HepG2 (cell line): ENCODE results near the gene SYT11. TPM values are rescaled to one million over a fixed set of nuclear protein-coding genes. Genes with fewer than 3 reads are reported as not detected.

ENCODE experiments used
- AKAP8 ChIP-seq: sonication (generic); formaldehyde crosslinking; IDR thresholded peaks from 2 replicates; pipeline ENCODE4 v1.5.1; 2020; ENCODE audit warnings: mild to moderate bottlenecking, missing genetic modification reagents
- CAMTA2 ChIP-seq: sonication (generic); formaldehyde crosslinking; IDR thresholded peaks from 2 replicates; pipeline ENCODE4 v1.4.0; 2020; ENCODE audit warnings: mild to moderate bottlenecking, missing genetic modification reagents, borderline replicate concordance
- CCAR2 ChIP-seq: fragments of 200-400 bp; formaldehyde crosslinking; optimal IDR thresholded peaks from 2 replicates; pipeline ENCODE3; 2018; ENCODE audit warnings: low read depth, mild to moderate bottlenecking, low read length, moderate library complexity
- HDAC1 ChIP-seq: sonication (generic); formaldehyde crosslinking; IDR thresholded peaks from 2 replicates; pipeline ENCODE4 v1.5.1; 2020; ENCODE audit warnings: mild to moderate bottlenecking, missing genetic modification reagents
- KAT2B ChIP-seq: fragments of 150-350 bp; IDR thresholded peaks from 2 replicates; pipeline ENCODE4 v1.6.1; 2014; ENCODE audit warnings: low read depth, low read length, borderline replicate concordance
- KAT7 ChIP-seq: IDR thresholded peaks from 2 replicates; pipeline ENCODE4 v1.6.1; 2018; ENCODE audit warnings: borderline replicate concordance, missing compliant biosample characterization
- KDM5A ChIP-seq: fragments of 200-600 bp; sonication (generic); IDR thresholded peaks from 2 replicates; pipeline ENCODE4 v1.7.0; 2018; ENCODE audit warnings: antibody characterized with exemption, mild to moderate bottlenecking, low read length, borderline replicate concordance
- MAZ ChIP-seq, 2 experiments: sonication (generic) in 1 of 2; formaldehyde crosslinking in 1 of 2; IDR thresholded peaks; 2 replicates each; pipeline versions ENCODE4 v1.5.0 to v1.6.1; 2012 to 2020; ENCODE audit warnings: low read depth in 2 of 2, mild to moderate bottlenecking in 2 of 2, borderline replicate concordance in 1 of 2, improper control_type of control experiment in 1 of 2, low read length in 1 of 2, missing genetic modification reagents in 1 of 2, moderate library complexity in 1 of 2
- MED1 ChIP-seq: sonication (generic); formaldehyde crosslinking; IDR thresholded peaks from 2 replicates; pipeline ENCODE4 v1.4.0; 2020; ENCODE audit warnings: missing genetic modification reagents
- NR1H2 ChIP-seq: sonication (generic); formaldehyde crosslinking; IDR thresholded peaks from 2 replicates; pipeline ENCODE4 v1.8.1; 2022; ENCODE audit warnings: low read depth, missing genetic modification reagents, borderline replicate concordance
- RXRA ChIP-seq: sonication (generic); formaldehyde crosslinking; IDR thresholded peaks from 2 replicates; pipeline ENCODE4 v1.5.1; 2020; ENCODE audit warnings: missing genetic modification reagents
- SAP130 ChIP-seq: IDR thresholded peaks from 2 replicates; pipeline ENCODE4 v1.6.1; 2016; ENCODE audit warnings: low read depth
- ZC3H13 ChIP-seq: sonication (generic); formaldehyde crosslinking; IDR thresholded peaks from 2 replicates; pipeline ENCODE4 v1.8.1; 2023; ENCODE audit warnings: mild to moderate bottlenecking, missing genetic modification reagents, moderate library complexity
- ZEB1 ChIP-seq: IDR thresholded peaks from 2 replicates; pipeline ENCODE4 v1.6.1; 2012; ENCODE audit warnings: mild to moderate bottlenecking, low read depth, inconsistent platforms; ENCODE audit not compliant: insufficient replicate concordance
- ZNF326 ChIP-seq: sonication (generic); formaldehyde crosslinking; IDR thresholded peaks from 2 replicates; pipeline ENCODE4 v1.4.0; 2020; ENCODE audit warnings: missing genetic modification reagents, borderline replicate concordance
- ZNF432 ChIP-seq: sonication (generic); formaldehyde crosslinking; IDR thresholded peaks from 2 replicates; pipeline ENCODE4 v1.5.0; 2020; ENCODE audit warnings: missing genetic modification reagents, mild to moderate bottlenecking, borderline replicate concordance
- ZNF713 ChIP-seq: sonication (generic); formaldehyde crosslinking; IDR thresholded peaks from 2 replicates; pipeline ENCODE4 v1.4.0; 2020; ENCODE audit warnings: mild to moderate bottlenecking, missing genetic modification reagents
- polyA plus RNA-seq, 8 experiments: library from polyadenylated mRNA; depleted of rRNA in 3 of 8; stranded (reverse) in 7 of 8; unstranded in 1 of 8; fragments of >200 nt; fragmentation: Illumina TruSeq in 4 of 8; extraction: Trizol in 4 of 8; gene quantifications; 2 replicates each; pipeline versions ENCODE4 v1.2.1 to v1.2.3, GENCODE V29; 2011 to 2016; ENCODE audit warnings: low read depth in 4 of 8, missing spikeins in 1 of 8, mixed read lengths in 1 of 8; ENCODE audit not compliant: insufficient read depth in 1 of 8
- total RNA-seq, 5 experiments: library from RNA; depleted of rRNA; stranded (reverse); fragments of >200 nt; fragmentation: Illumina TruSeq; extraction: Trizol; gene quantifications; 2 replicates each; pipeline ENCODE4 v1.2.3, GENCODE V29; 2016; ENCODE audit warnings: low read depth in 1 of 5
- TF ChIP-seq, protein P1 (sequence below): sonication (generic); formaldehyde crosslinking; IDR thresholded peaks from 2 replicates; pipeline ENCODE4 v1.9.0; 2021; ENCODE audit warnings: missing genetic modification reagents, borderline replicate concordance
- TF ChIP-seq, protein P2 (sequence below), 2 experiments: sonication (generic) in 1 of 2; formaldehyde crosslinking in 1 of 2; IDR thresholded peaks; 2 replicates each; pipeline versions ENCODE4 v1.4.0 to v1.6.1; 2018 to 2020; ENCODE audit warnings: missing genetic modification reagents in 2 of 2, borderline replicate concordance in 1 of 2, low read depth in 1 of 2, mild to moderate bottlenecking in 1 of 2, missing biosample characterization in 1 of 2
- TF ChIP-seq, protein P3 (sequence below): sonication (generic); formaldehyde crosslinking; IDR thresholded peaks from 2 replicates; pipeline ENCODE4 v1.4.0; 2020; ENCODE audit warnings: missing genetic modification reagents
- TF ChIP-seq, protein P4 (sequence below): sonication (generic); formaldehyde crosslinking; IDR thresholded peaks from 2 replicates; pipeline ENCODE4 v1.4.0; 2020; ENCODE audit warnings: missing genetic modification reagents

The SYT11 gene
- total and polyA plus RNA-seq, 2 of the 13 experiments (the other 11 are each of a cell fraction or from before 2014, with no cell fraction given), result 0.22 to 0.59 TPM

DNA sequence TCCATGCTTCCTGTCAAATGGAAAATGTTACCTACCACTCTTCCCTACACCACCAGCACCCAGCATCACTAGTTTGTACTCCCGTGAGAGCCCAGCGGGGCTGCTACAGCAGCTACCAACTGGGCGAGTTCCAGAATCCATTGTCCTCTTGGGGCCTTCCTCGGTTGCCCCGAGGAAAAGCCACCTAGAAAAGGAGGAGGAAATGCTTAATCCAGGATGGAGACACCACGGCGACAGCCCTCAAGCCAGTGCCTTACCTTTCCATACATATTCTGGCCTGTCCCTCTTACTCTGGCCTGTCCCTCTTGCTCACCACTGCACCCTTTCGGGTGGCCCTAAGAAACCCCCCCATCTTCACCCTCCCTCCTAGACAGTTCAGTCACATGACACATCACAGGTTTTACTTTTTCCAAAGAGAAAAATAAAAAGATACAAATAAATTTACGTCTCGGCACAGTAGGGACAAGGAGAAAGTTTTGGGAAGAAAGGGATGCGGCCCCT lies 51.3 kb downstream of the SYT11 start (continued):
- TF ChIP-seq, protein P1, sequence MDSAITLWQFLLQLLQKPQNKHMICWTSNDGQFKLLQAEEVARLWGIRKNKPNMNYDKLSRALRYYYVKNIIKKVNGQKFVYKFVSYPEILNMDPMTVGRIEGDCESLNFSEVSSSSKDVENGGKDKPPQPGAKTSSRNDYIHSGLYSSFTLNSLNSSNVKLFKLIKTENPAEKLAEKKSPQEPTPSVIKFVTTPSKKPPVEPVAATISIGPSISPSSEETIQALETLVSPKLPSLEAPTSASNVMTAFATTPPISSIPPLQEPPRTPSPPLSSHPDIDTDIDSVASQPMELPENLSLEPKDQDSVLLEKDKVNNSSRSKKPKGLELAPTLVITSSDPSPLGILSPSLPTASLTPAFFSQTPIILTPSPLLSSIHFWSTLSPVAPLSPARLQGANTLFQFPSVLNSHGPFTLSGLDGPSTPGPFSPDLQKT (CRISPR knock-in tag), result no peak
- no peak for TF ChIP-seq RXRA
- no peak for TF ChIP-seq ZC3H13 (CRISPR knock-in tag)
- TF ChIP-seq ZNF326 (CRISPR knock-in tag), result no peak
- TF ChIP-seq AKAP8, result 0 out of 2 replicates have a peak, but pooled peaks have one; percentile 7
- TF ChIP-seq NR1H2, result no peak
- no peak for TF ChIP-seq ZNF432 (CRISPR knock-in tag)
- TF ChIP-seq KAT7 (CRISPR knock-in tag), result 0 out of 2 replicates have a peak, but pooled peaks have one; percentile 16
- no peak for TF ChIP-seq CAMTA2 (CRISPR knock-in tag)
- TF ChIP-seq MAZ (IDR thresholded peaks at IDR 0.05; ENCODE audit: borderline replicate concordance, low read depth, low read length), result no peak
- 0 out of 2 replicates have a peak, but pooled peaks have one; percentile 5 for TF ChIP-seq MAZ (CRISPR knock-in tag; IDR thresholded peaks at IDR 0.05; ENCODE audit: low read depth)
- 0 out of 2 replicates have a peak, but pooled peaks have one; percentile 3 for TF ChIP-seq MED1 (CRISPR knock-in tag)
- no peak for TF ChIP-seq KAT2B
- TF ChIP-seq, protein P2, sequence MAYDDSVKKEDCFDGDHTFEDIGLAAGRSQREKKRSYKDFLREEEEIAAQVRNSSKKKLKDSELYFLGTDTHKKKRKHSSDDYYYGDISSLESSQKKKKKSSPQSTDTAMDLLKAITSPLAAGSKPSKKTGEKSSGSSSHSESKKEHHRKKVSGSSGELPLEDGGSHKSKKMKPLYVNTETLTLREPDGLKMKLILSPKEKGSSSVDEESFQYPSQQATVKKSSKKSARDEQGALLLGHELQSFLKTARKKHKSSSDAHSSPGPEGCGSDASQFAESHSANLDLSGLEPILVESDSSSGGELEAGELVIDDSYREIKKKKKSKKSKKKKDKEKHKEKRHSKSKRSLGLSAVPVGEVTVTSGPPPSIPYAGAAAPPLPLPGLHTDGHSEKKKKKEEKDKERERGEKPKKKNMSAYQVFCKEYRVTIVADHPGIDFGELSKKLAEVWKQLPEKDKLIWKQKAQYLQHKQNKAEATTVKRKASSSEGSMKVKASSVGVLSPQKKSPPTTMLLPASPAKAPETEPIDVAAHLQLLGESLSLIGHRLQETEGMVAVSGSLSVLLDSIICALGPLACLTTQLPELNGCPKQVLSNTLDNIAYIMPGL (CRISPR knock-in tag; IDR thresholded peaks at IDR 0.05; ENCODE audit: borderline replicate concordance in 1 of 2, low read depth in 1 of 2), result peak in 1 of 2 experiments; percentile 58; a peak in 1 of 4 replicates
- TF ChIP-seq KDM5A, result no peak
- TF ChIP-seq HDAC1 (CRISPR knock-in tag), result 0 out of 2 replicates have a peak, but pooled peaks have one; percentile 41
- TF ChIP-seq, protein P3, sequence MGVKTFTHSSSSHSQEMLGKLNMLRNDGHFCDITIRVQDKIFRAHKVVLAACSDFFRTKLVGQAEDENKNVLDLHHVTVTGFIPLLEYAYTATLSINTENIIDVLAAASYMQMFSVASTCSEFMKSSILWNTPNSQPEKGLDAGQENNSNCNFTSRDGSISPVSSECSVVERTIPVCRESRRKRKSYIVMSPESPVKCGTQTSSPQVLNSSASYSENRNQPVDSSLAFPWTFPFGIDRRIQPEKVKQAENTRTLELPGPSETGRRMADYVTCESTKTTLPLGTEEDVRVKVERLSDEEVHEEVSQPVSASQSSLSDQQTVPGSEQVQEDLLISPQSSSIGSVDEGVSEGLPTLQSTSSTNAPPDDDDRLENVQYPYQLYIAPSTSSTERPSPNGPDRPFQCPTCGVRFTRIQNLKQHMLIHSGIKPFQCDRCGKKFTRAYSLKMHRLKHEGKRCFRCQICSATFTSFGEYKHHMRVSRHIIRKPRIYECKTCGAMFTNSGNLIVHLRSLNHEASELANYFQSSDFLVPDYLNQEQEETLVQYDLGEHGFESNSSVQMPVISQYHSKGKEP, result no peak
- TF ChIP-seq SAP130 (CRISPR knock-in tag), result peak; percentile 30; the same call in 1 of the 2 replicates
- no peak for TF ChIP-seq ZNF713 (CRISPR knock-in tag)
- TF ChIP-seq CCAR2, result no peak
- TF ChIP-seq, protein P4, sequence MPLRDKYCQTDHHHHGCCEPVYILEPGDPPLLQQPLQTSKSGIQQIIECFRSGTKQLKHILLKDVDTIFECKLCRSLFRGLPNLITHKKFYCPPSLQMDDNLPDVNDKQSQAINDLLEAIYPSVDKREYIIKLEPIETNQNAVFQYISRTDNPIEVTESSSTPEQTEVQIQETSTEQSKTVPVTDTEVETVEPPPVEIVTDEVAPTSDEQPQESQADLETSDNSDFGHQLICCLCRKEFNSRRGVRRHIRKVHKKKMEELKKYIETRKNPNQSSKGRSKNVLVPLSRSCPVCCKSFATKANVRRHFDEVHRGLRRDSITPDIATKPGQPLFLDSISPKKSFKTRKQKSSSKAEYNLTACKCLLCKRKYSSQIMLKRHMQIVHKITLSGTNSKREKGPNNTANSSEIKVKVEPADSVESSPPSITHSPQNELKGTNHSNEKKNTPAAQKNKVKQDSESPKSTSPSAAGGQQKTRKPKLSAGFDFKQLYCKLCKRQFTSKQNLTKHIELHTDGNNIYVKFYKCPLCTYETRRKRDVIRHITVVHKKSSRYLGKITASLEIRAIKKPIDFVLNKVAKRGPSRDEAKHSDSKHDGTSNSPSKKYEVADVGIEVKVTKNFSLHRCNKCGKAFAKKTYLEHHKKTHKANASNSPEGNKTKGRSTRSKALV (CRISPR knock-in tag), result no peak
- no peak for TF ChIP-seq ZEB1
